Activated CD4-positive, alpha-beta T cell treated with anti-CD3 and anti-CD28 coated beads, Interleukin-2, Interleukin-6, amounts not matched to agents 100 ng/mL and 50 ng/mL, durations not matched to agents 16 hours and 8 hours (primary cell): Measurements from ENCODE around the gene HVCN1.
A peak's percentile ranks its signal among the peaks of the same experiment; 100 is the strongest.

ENCODE experiments used
- DNase-seq: peaks from one replicate; pipeline ENCODE4 v3.0.0-alpha.2; 2020

The HVCN1 gene

GRCh38 chr12:110613071-110613770 lies 75.7 kb downstream of the HVCN1 start:
- DNase-seq = no peak

- DNase-seq = no peak
Observed at GRCh38 chr12:110606253-110606611, 82.7 kb downstream of the HVCN1 start.

DNA sequence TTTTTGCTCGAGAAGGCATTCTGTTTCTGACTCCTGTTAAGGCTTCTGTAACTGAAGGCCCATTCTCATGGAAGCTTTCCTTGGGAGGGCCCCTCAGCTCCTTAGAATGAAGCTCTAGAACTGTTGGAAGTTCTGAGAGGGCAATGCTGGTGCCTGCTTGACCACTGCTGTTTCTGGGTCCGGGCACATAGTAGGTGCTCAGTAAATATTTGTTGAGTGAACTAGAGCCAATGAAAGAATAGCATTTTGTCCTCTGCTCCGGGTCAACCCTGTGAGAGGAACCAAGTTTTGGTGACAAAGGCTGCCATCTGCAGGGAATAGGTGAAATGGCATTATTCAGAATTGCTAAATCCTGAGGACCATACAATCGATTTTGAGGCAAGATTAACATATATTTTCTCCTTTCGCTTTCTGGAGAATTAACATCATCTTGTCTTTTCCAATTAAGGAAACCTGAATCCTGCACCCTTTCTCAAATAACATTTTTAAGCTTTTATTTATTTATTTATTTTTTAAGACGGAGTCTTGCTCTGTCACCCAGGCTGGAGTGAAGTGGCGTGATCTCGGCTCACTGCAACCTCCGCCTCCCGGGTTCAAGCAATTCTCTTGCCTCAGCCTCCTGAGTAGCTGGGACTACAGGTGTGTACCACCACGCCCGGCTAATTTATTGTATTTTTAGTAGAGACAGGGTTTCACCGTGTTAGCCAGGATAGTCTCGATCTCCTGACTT lies 86.7 kb downstream of the HVCN1 start:
- DNase-seq = peak; percentile 76

DNA sequence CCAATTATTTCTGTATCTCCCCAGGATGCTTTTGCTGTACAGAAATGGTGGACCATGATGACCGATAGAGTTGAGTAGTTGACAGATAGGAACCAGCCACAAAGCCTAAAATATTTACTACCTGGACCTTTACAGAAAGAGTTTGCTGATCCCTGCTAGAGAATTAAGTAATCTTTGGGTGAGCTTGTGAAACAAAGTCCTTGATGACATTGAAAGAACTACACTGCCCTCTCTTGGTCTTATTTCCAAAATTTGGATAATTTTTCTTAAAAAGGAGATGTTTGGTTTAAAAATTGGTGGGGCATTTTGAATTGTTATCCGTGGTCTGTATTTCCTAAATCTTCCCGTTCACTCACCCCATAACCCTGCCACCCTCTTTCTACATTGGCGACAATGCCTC lies 88.7 kb downstream of the HVCN1 start:
- DNase-seq = peak; percentile 56

GRCh38 chr12:110599334-110599733 lies 89.6 kb downstream of the HVCN1 start:
- DNase-seq = no peak
